ENCODE data around the gene KIAA1671.
A peak's percentile ranks its signal among the peaks of the same experiment; 100 is the strongest.

The KIAA1671 gene

DNA sequence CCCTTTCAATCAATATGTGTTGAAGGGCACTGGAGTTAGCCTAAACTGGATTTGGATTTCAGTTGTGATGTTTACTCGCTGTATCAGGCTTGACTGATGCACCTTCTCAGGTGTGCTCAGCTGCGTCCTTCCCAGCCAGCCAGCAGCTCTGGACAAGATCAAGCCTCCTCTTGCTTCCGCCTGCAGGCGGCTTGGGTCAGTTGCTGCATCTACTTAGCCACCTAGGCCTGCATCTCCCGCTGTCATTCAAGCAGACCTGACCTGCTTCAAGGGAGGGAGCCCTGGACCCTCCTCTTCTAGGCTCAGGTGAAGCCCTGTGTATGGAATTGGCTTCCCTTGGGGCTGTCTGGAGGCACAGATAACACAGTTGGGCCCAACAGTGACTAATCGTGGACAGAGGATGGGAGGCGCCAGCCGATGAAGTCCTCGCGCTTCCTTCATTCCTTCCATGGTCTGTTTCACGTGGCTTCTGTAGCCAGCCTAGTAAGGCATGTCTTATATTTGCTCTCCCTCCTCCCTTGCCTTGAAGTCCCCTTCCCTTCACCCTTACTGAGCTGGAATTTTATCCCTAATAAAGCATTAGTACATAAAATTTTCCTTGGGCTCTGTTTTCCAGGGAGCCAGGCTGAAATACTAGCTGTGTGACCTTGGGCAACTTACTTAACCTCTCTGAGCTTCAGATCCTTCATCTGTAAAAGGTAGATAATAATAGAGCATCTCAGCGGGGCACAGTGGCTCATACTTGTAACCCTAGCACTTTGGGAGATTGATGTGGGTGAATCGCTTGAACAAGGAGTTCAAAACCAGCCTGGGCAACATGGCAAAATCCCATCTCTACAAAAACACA is 3.9 kb upstream of the KIAA1671 start:
- Histone ChIP-seq H3K9me3 (replicated peaks in 1 of 11) (no peaks in the 10 kb centered on the region), H3K4me2 (no peak overlapping the region), H3K36me3 (no peaks in the 10 kb centered on the region), H3K4me3 (no peak overlapping the region), H4K20me1 (peaks cover 0 to 6% (median 2%) of the 10 kb centered on the region in 11 experiments; a peak in 5 of 22 replicates), H3K4me1 (peaks cover 11 to 28% (median 16%) of the 10 kb centered on the region in 10 experiments; a peak in 19 of 20 replicates), H3K27me3 (peaks cover 10 to 14% (median 11%) of the 10 kb centered on the region in 11 experiments; a peak in 21 of 22 replicates), H3K27ac (no peak overlapping the region), H3K9ac (no peak overlapping the region)
- TF ChIP-seq Cebpa-rat (IDR thresholded peaks at IDR 0.05) = no peak

DNA sequence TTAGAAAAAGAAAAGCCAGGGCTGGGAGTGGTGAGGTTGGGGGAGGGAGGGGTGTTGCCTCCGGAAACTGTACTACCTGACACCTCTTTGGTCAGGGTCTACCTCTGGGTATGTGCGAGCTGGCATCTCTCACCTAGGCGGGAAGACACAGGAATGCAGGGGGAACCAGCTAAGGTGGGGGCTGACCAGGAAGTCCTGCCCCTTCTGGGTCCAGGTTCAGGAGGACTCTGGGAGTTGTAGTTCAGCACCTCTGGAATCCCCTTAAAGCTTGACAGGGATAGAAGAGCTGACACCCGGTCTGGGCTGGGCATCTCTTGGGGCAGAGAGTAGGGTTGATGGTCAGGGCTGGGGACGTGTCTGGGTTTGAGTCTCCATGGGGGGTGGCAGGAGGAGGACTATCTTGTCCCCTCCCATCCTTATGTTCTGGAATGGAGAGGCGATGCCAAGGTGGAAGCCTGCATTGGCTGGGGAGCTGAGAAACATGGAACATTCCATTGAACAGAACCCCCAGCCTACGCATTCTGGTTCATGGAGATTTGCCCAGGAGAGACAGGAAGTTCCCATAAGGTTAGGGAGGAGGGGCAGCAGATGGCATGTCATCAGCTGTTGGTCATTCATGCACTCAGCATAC is 2.1 kb upstream of the KIAA1671 start:
- TF ChIP-seq Cebpa-rat (IDR thresholded peaks at IDR 0.05) = no peak
- no peak overlapping the region for H3K9ac ChIP-seq
- H3K9me3 ChIP-seq (replicated peaks in 1 of 11) = no peaks in the 10 kb centered on the region
- peaks cover 12 to 28% (median 18%) of the 10 kb centered on the region in 11 experiments; a peak in 21 of 22 replicates for H3K27me3 ChIP-seq
- H3K27ac ChIP-seq = no peak overlapping the region
- peaks cover 11 to 29% (median 16%) of the 10 kb centered on the region in 10 experiments; a peak in 19 of 20 replicates for H3K4me1 ChIP-seq
- no peak overlapping the region for H3K4me2 ChIP-seq
- no peak overlapping the region for H3K4me3 ChIP-seq
- H3K36me3 ChIP-seq = no peaks in the 10 kb centered on the region
- H4K20me1 ChIP-seq = peaks cover 0 to 15% (median 5%) of the 10 kb centered on the region in 11 experiments; a peak in 7 of 22 replicates

GRCh38 chr22:24952837-24953383 is 394 bp downstream of the KIAA1671 start:
- Histone ChIP-seq H3K27me3 (peaks cover 12 to 28% (median 18%) of the 10 kb centered on the region in 11 experiments; a peak in 21 of 22 replicates), H3K9me3 (replicated peaks in 1 of 11) (no peaks in the 10 kb centered on the region), H3K9ac (peak overlapping the region; percentile 51 to 74 (median 69); a peak in 21 of 22 replicates), H3K4me1 (peaks cover 0 to 16% (median 7%) of the 10 kb centered on the region in 10 experiments; a peak in 11 of 20 replicates), H3K36me3 (no peaks in the 10 kb centered on the region), H4K20me1 (peaks cover 0 to 15% (median 5%) of the 10 kb centered on the region in 11 experiments; a peak in 7 of 22 replicates), H3K4me2 (peak overlapping the region; percentile 86 to 98 (median 96)), H3K27ac (peak overlapping the region in 1 of 11 experiments; percentile 65; a peak in 2 of 22 replicates), H3K4me3 (peak overlapping the region; percentile 61 to 77 (median 68))
- TF ChIP-seq Cebpa-rat (IDR thresholded peaks at IDR 0.05) = no peak

DNA sequence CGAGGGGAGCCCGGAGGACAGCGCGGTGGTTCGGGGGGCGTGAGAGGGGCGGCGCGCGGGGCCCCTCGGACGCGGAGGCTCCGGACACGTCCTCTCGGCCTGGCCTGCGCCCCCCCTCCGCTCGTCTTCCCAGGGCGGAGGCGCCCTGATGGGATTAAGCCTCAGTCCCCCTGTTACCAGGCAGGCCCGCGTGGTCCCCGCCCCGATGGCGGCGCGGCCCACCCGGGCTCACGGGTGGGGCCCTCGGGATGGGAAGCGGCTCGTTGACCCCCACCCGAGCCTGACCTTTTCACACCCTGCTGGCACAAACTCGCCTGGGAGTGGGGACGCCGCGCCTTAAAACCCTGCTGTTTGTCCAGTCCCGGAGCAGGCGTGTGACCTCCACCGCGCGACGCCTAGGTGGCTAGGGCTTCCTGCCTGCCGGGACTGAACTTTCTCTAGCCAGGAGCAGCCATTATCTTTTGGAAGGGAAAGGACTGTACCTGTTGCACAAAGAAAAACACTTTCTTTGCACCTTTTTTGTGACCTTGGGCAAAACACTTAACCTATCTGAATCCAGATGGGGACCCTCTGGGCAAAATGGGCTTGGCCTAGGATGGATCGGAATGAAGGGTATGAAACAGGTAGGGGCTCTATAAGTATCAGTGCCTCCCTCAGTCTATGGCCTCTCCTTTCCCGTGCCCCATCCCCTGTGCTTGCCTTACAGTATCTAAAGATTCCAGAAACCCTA is 1.0 kb downstream of the KIAA1671 start:
- TF ChIP-seq Cebpa-rat (IDR thresholded peaks at IDR 0.05) = no peak
- Histone ChIP-seq H3K4me3 (peak overlapping the region in 3 of 10 experiments; percentile 71 to 75 (median 74); a peak in 7 of 20 replicates), H3K36me3 (no peaks in the 10 kb centered on the region), H3K9me3 (replicated peaks in 1 of 11) (no peaks in the 10 kb centered on the region), H3K27ac (no peak overlapping the region), H3K4me2 (peak overlapping the region; percentile 86 to 98 (median 96); a peak in 18 of 22 replicates), H3K4me1 (peaks cover 0 to 16% (median 7%) of the 10 kb centered on the region in 10 experiments; a peak in 11 of 20 replicates), H3K9ac (peak overlapping the region in 3 of 11 experiments; percentile 69 to 73 (median 73); a peak in 3 of 22 replicates), H3K27me3 (peaks cover 12 to 28% (median 18%) of the 10 kb centered on the region in 11 experiments; a peak in 21 of 22 replicates), H4K20me1 (peaks cover 0 to 15% (median 5%) of the 10 kb centered on the region in 11 experiments; a peak in 7 of 22 replicates)

- Histone ChIP-seq H3K27me3 (peaks cover 12 to 28% (median 18%) of the 10 kb centered on the region in 11 experiments; a peak in 21 of 22 replicates), H3K9me3 (replicated peaks in 1 of 11) (no peaks in the 10 kb centered on the region), H3K4me1 (peaks cover 0 to 16% (median 8%) of the 10 kb centered on the region in 10 experiments; a peak in 11 of 20 replicates), H3K36me3 (no peaks in the 10 kb centered on the region), H4K20me1 (peaks cover 0 to 15% (median 5%) of the 10 kb centered on the region in 11 experiments; a peak in 7 of 22 replicates), H3K4me2 (0 out of 22 replicates have a peak overlapping the region, but pooled peaks of 1 of the 11 experiments have one; percentile 97), H3K4me3 (no peak overlapping the region), H3K27ac (no peak overlapping the region), H3K9ac (no peak overlapping the region)
- TF ChIP-seq Cebpa-rat (IDR thresholded peaks at IDR 0.05) = no peak
Measured at GRCh38 chr22:24954114-24954463, 1.6 kb downstream of the KIAA1671 start.

GRCh38 chr22:24954856-24955255 is 2.3 kb downstream of the KIAA1671 start:
- peaks cover 0 to 16% (median 8%) of the 10 kb centered on the region in 10 experiments; a peak in 11 of 20 replicates for H3K4me1 ChIP-seq
- peaks cover 12 to 28% (median 18%) of the 10 kb centered on the region in 11 experiments; a peak in 21 of 22 replicates for H3K27me3 ChIP-seq
- peaks cover 0 to 15% (median 5%) of the 10 kb centered on the region in 11 experiments; a peak in 7 of 22 replicates for H4K20me1 ChIP-seq
- H3K9ac ChIP-seq = no peak overlapping the region
- no peak overlapping the region for H3K27ac ChIP-seq
- no peak overlapping the region for H3K4me2 ChIP-seq
- H3K36me3 ChIP-seq = no peaks in the 10 kb centered on the region
- H3K9me3 ChIP-seq (replicated peaks in 1 of 11) = no peaks in the 10 kb centered on the region
- no peak overlapping the region for H3K4me3 ChIP-seq
- TF ChIP-seq Cebpa-rat (IDR thresholded peaks at IDR 0.05) = no peak

GRCh38 chr22:24957043-24957442 is 4.5 kb downstream of the KIAA1671 start:
- H3K27me3 ChIP-seq = peaks cover 12 to 28% (median 18%) of the 10 kb centered on the region in 11 experiments; a peak in 21 of 22 replicates

More at GRCh38 chr22:24957043-24957442, 4.5 kb downstream of the KIAA1671 start:
- no peak for TF ChIP-seq Cebpa-rat (IDR thresholded peaks at IDR 0.05)
- Histone ChIP-seq H3K4me1 (peaks cover 0 to 14% (median 7%) of the 10 kb centered on the region in 10 experiments; a peak in 11 of 20 replicates), H3K9me3 (replicated peaks in 1 of 11) (no peaks in the 10 kb centered on the region), H4K20me1 (peaks cover 0 to 15% (median 5%) of the 10 kb centered on the region in 11 experiments; a peak in 7 of 22 replicates), H3K4me2 (no peak overlapping the region), H3K4me3 (no peak overlapping the region), H3K36me3 (no peaks in the 10 kb centered on the region), H3K27ac (no peak overlapping the region), H3K9ac (no peak overlapping the region)
